Spleen (tissue), 7 donors: ENCODE data around the gene LRRC4C.

ENCODE experiments used
- POLR2A ChIP-seq, 3 donors: fragments of 450-650 bp; IDR thresholded peaks; one replicate each; pipeline ENCODE4 v1.5.1; 2017; ENCODE audit warnings: antibody characterized with exemption in 3 of 3, mild to moderate bottlenecking in 1 of 3
- POLR2AphosphoS5 ChIP-seq, 3 donors: sonication (generic); formaldehyde crosslinking; IDR thresholded peaks; one replicate each; pipeline ENCODE4 v1.5.1; 2017; ENCODE audit warnings: antibody characterized with exemption in 3 of 3
- TF ChIP-seq, protein P1 (sequence below), 11 experiments: fragments of 200-600 bp in 7 of 11; fragments of 450-650 bp in 4 of 11; sonication (generic) in 4 of 11; IDR thresholded peaks in 8 of 11; conservative IDR thresholded peaks in 3 of 11; 1 replicate in 7 of 11; 2 replicates in 4 of 11; pipeline versions ENCODE4 v1.4.0 to v1.8.0; 2016 to 2021; ENCODE audit warnings: antibody characterized with exemption in 11 of 11, inconsistent platforms in 4 of 11, mild to moderate bottlenecking in 1 of 11
- donor health status: DM: no; HTN: no; CAD: no; lungs with moderate emphysema.
- donor health status: DM: no; HTN: no; CAD: no.
- donor health status: DM: no; HTN: no; CAD: no.

DNA sequence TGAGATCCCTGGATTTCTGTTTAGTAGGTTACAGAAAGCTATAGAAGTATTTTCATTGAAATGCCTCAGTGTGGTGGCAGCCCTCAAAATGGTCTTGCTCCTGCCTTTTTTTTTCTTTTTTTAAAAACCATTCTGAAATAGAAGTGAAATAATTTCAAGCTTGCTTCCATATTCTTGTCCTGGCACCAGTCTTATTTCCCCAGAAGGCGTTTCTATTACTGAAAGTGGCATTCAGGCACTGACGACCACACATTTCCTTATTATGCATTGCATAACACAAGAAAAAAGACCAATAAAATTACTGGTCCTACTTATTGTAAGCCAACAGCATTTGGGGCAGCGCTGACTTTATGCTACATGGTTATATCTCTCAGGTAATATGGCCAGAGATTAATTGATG, 24.5 kb upstream of the LRRC4C start:
- TF ChIP-seq, protein P1, sequence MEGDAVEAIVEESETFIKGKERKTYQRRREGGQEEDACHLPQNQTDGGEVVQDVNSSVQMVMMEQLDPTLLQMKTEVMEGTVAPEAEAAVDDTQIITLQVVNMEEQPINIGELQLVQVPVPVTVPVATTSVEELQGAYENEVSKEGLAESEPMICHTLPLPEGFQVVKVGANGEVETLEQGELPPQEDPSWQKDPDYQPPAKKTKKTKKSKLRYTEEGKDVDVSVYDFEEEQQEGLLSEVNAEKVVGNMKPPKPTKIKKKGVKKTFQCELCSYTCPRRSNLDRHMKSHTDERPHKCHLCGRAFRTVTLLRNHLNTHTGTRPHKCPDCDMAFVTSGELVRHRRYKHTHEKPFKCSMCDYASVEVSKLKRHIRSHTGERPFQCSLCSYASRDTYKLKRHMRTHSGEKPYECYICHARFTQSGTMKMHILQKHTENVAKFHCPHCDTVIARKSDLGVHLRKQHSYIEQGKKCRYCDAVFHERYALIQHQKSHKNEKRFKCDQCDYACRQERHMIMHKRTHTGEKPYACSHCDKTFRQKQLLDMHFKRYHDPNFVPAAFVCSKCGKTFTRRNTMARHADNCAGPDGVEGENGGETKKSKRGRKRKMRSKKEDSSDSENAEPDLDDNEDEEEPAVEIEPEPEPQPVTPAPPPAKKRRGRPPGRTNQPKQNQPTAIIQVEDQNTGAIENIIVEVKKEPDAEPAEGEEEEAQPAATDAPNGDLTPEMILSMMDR (IDR thresholded peaks at IDR 0.05 in 8 of 11, conservative IDR thresholded peaks at IDR 0.05 in 3 of 11): no peak
- no peak for TF ChIP-seq POLR2A (IDR thresholded peaks at IDR 0.05)
- TF ChIP-seq POLR2AphosphoS5 (IDR thresholded peaks at IDR 0.05): no peak
